SK-N-MC (cell line): Measurements from ENCODE around the gene LHX5.

ENCODE experiments used
- EZH2 ChIP-seq: fragments of 200-600 bp; sonication (generic); IDR thresholded peaks from one replicate; pipeline ENCODE4 v1.6.1; 2017; ENCODE audit warnings: antibody characterized with exemption
- FOXP2 ChIP-seq: optimal IDR thresholded peaks from 2 replicates; pipeline ENCODE3; 2011; ENCODE audit warnings: mild to moderate bottlenecking, moderate library complexity; ENCODE audit not compliant: insufficient read depth; ENCODE audit errors: extremely low read length, control extremely low read depth
- POLR2AphosphoS5 ChIP-seq: IDR thresholded peaks from 2 replicates; pipeline ENCODE4 v1.6.1; 2012; ENCODE audit warnings: mild to moderate bottlenecking, low read depth, low read length, borderline replicate concordance

- TF ChIP-seq POLR2AphosphoS5 = no peak
- no peak for TF ChIP-seq EZH2
- no peak for TF ChIP-seq FOXP2
Measured at GRCh38 chr12:113448873-113449272, 22.8 kb downstream of the LHX5 start.
